GM18861 (cell line): ENCODE data around the gene MYPN.
A peak's percentile ranks its signal among the peaks of the same experiment; 100 is the strongest.
"Not testable (repeated sequence)": the region's sequence is repeated elsewhere in the genome, so short reads cannot be mapped to it uniquely, and the experiment has no call there.

ENCODE experiments used
- ATAC-seq: cut with Tn5 transposase; IDR thresholded peaks from one replicate; pipeline ENCODE4 v1.9.1; 2021; ENCODE audit not compliant: unreplicated experiment

The MYPN gene

GRCh38 chr10:68223535-68224165 is 114.4 kb downstream of the MYPN start:
- ATAC-seq = no peak

- ATAC-seq = no peak
Measured at GRCh38 chr10:68224810-68225209, 115.5 kb downstream of the MYPN start.

- ATAC-seq = no peak
Measured at GRCh38 chr10:68230268-68230667, 121.0 kb downstream of the MYPN start.

GRCh38 chr10:68231106-68231816 is 122.0 kb downstream of the MYPN start:
- peak; percentile 82 for ATAC-seq

- ATAC-seq = no peak
Measured at GRCh38 chr10:68231817-68232251, 122.5 kb downstream of the MYPN start, which contains the start of gene ATOH7. TSS of gene ATOH7 (minus strand) at chr10:68232113. CDS start at chr10:68231677, 436 bp downstream.

- ATAC-seq = no peak
Measured at GRCh38 chr10:68233046-68233445, 123.8 kb downstream of the MYPN start.

- ATAC-seq = no peak
Measured at GRCh38 chr10:68235111-68235510, 125.8 kb downstream of the MYPN start.

GRCh38 chr10:68235581-68235980 is 126.3 kb downstream of the MYPN start:
- no peak for ATAC-seq

- no peak for ATAC-seq
Measured at GRCh38 chr10:68237173-68237572, 127.9 kb downstream of the MYPN start.

- no peak for ATAC-seq
Measured at GRCh38 chr10:68238371-68238770, 129.1 kb downstream of the MYPN start.

GRCh38 chr10:68239069-68239468 is 129.8 kb downstream of the MYPN start:
- ATAC-seq = no peak

GRCh38 chr10:68239596-68240150 is 130.4 kb downstream of the MYPN start:
- no peak for ATAC-seq

GRCh38 chr10:68242051-68242450 is 132.8 kb downstream of the MYPN start:
- ATAC-seq = no peak

- not testable (repeated sequence) for ATAC-seq
Measured at GRCh38 chr10:68246397-68246796, 137.1 kb downstream of the MYPN start.

GRCh38 chr10:68247931-68248330 is 138.6 kb downstream of the MYPN start:
- no peak for ATAC-seq

GRCh38 chr10:68249297-68249696 is 140.0 kb downstream of the MYPN start:
- no peak for ATAC-seq

- no peak for ATAC-seq
Measured at GRCh38 chr10:68251151-68251550, 141.9 kb downstream of the MYPN start.

GRCh38 chr10:68251625-68252495 is 142.6 kb downstream of the MYPN start:
- no peak for ATAC-seq

GRCh38 chr10:68253346-68253745 is 144.1 kb downstream of the MYPN start:
- ATAC-seq = no peak

GRCh38 chr10:68261132-68261856 is 152.0 kb downstream of the MYPN start:
- ATAC-seq = no peak
